ENCODE data around the gene NR3C2. TPM values are rescaled to one million over a fixed set of nuclear protein-coding genes. Genes with fewer than 3 reads are reported as not detected.

Gene NR3C2
- polyA plus RNA-seq, 1 experiment = 0.18 TPM

GRCh38 chr4:148341980-148342800, 100.0 kb downstream of the NR3C2 start:
- ChIA-PET POLR2A (no interaction called here), CTCF (no interaction called here)

GRCh38 chr4:148335133-148335532, 107.1 kb downstream of the NR3C2 start:
- ChIA-PET POLR2A (no interaction called here), CTCF (no interaction called here)
- H3K27me3 ChIP-seq (ENCODE audit: control insufficient read depth, insufficient read depth, low read length) = no peaks in the 10 kb centered on the region
- no peak for TF ChIP-seq CTCF (IDR thresholded peaks at IDR 0.05; ENCODE audit: insufficient read depth, low read depth, low read length)
- H3K36me3 ChIP-seq (ENCODE audit: control insufficient read depth, insufficient read depth, low read length) = no peaks in the 10 kb centered on the region
- H3K4me3 ChIP-seq (ENCODE audit: low read depth, low read length) = no peak overlapping the region
- DNase-seq (ENCODE audit: low read depth) = no peak

More at GRCh38 chr4:148341980-148342800, 100.0 kb downstream of the NR3C2 start:
- TF ChIP-seq CTCF (IDR thresholded peaks at IDR 0.05; ENCODE audit: insufficient read depth, low read depth, low read length) = no peak
- Histone ChIP-seq H3K36me3 (ENCODE audit: control insufficient read depth, insufficient read depth, low read length) (no peaks in the 10 kb centered on the region), H3K27me3 (ENCODE audit: control insufficient read depth, insufficient read depth, low read length) (no peaks in the 10 kb centered on the region), H3K4me3 (ENCODE audit: low read depth, low read length) (no peak overlapping the region)
- no peak for DNase-seq (ENCODE audit: low read depth)

- no peaks in the 10 kb centered on the region for H3K27me3 ChIP-seq (ENCODE audit: control insufficient read depth, insufficient read depth, low read length)
- ChIA-PET CTCF (no interaction called here), POLR2A (no interaction called here)
- H3K36me3 ChIP-seq (ENCODE audit: control insufficient read depth, insufficient read depth, low read length) = no peaks in the 10 kb centered on the region
- no peak overlapping the region for H3K4me3 ChIP-seq (ENCODE audit: low read depth, low read length)
- DNase-seq (ENCODE audit: low read depth) = no peak
- TF ChIP-seq CTCF (IDR thresholded peaks at IDR 0.05; ENCODE audit: insufficient read depth, low read depth, low read length) = no peak
Observed at GRCh38 chr4:148333265-148333664, 108.9 kb downstream of the NR3C2 start.

- H3K4me3 ChIP-seq (ENCODE audit: low read depth, low read length) = no peak overlapping the region
- CTCF ChIA-PET = no interaction called here
- TF ChIP-seq CTCF (IDR thresholded peaks at IDR 0.05; ENCODE audit: insufficient read depth, low read depth, low read length) = no peak
- no peak for DNase-seq (ENCODE audit: low read depth)
- POLR2A ChIA-PET = no interaction called here
- no peaks in the 10 kb centered on the region for H3K27me3 ChIP-seq (ENCODE audit: control insufficient read depth, insufficient read depth, low read length)
- no peaks in the 10 kb centered on the region for H3K36me3 ChIP-seq (ENCODE audit: control insufficient read depth, insufficient read depth, low read length)
Observed at GRCh38 chr4:148332486-148332885, 109.7 kb downstream of the NR3C2 start.

- ChIA-PET POLR2A (no interaction called here), CTCF (no interaction called here)
- Histone ChIP-seq H3K4me3 (ENCODE audit: low read depth, low read length) (no peak overlapping the region), H3K27me3 (ENCODE audit: control insufficient read depth, insufficient read depth, low read length) (no peaks in the 10 kb centered on the region), H3K36me3 (ENCODE audit: control insufficient read depth, insufficient read depth, low read length) (no peaks in the 10 kb centered on the region)
- TF ChIP-seq CTCF (IDR thresholded peaks at IDR 0.05; ENCODE audit: insufficient read depth, low read depth, low read length) = no peak
- DNase-seq (ENCODE audit: low read depth) = no peak
Observed at GRCh38 chr4:148330724-148331123, 111.5 kb downstream of the NR3C2 start.
